Measurements from ENCODE around the gene FLAD1.

FLAD1 gene
- 28.2 to 95.0 (median 55.9) reads per million in 9 experiments for total RNA-seq

DNA sequence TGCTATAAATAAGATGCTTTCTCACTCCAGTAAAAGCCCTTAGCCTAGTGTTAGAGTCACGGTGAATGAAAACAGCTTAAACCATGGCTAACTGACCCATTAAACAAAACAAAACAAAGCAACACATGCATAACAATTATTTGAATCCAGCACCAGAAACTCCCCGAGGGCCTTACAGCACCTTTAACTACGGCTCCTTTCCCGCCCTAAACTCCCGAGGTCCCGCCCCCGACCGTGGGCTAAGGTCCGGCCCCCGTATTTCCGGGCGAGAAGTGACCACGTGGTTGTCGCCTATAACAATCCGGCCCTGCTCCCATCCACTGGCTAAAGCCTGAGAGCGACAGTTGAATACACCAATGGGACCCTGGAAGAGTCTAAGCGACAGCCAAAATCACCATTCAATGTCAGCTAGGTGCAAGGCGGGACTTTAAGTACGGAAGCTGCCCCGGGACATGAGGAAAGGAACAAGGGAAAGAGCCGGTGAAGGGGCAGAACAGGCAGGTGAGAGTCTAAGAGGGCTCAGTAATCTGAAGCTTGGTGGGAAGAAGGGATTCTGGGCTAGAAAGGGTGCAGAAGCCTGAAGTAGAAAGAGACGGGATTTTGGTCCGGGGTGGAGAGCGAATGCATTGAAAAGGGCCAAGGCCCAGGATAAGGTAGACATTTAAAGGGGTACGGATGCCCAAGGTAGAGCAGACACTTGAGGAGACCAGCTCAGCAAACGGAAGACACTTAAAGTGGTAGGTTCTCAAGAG, at the start of gene FLAD1:
Gene FLAD1, plus strand, starts transcription at position 448 of the 752 bp plus-strand sequence. CDS start 351 bp downstream, outside the sequence.
- ATAC-seq (replicated peaks) = peak; percentile 98
- H3K27ac Mint-ChIP-seq = no peak within 1 kb of the TSS
- H3K27me3 Mint-ChIP-seq = no peaks in the 10 kb centered on the region
- no peaks in the 10 kb centered on the region for H3K9me3 Mint-ChIP-seq
- no peak within 1 kb of the TSS for H3K4me3 Mint-ChIP-seq
- peaks cover 18% of the 10 kb centered on the region for H3K36me3 Mint-ChIP-seq (ENCODE audit: insufficient read depth)
- H3K4me1 Mint-ChIP-seq (ENCODE audit: low read depth in 2 of 2) = peaks cover 7 to 13% of the 10 kb centered on the region in 2 donors
- peak; percentile 94 for DNase-seq

DNA sequence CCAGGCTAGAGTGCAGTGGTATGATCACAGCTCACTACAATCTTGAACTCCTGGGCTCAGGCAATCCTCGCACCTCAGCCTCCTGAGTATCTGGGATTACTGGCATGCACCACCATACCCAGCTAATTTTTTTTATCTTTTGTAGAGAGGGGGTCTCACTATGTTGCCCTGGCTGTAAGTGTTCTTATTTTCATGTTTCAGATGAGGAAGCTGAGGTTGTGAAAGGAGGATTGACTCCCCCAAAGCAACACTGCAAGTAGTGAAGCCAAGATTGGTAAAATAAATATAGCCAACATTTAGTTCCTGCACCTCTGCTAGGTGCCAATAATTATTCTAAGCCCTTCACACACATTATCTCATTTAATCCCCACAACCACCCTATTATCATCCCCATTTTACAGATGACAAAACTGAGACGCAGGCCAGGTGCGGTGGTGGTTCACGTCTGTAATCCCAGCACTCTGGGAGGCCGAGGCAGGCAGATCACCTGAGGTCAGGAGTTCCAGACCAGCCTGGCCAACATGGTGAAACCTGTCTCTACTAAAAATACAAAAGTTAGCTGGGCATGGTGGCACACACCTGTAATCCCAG, 48.7 kb upstream of the FLAD1 start:
- DNase-seq = no peak
- Mint-ChIP-seq H3K27ac (peak overlapping the region in 1 of 2 donors; percentile 60), H3K4me3 (peak overlapping the region in 1 of 2 donors; percentile 91), H3K9me3 (no peaks in the 10 kb centered on the region), H3K36me3 (ENCODE audit: insufficient read depth) (peaks cover 39% of the 10 kb centered on the region), H3K4me1 (ENCODE audit: low read depth in 2 of 2) (peaks cover 29 to 30% of the 10 kb centered on the region in 2 donors), H3K27me3 (no peaks in the 10 kb centered on the region)
- ATAC-seq (replicated peaks) = no peak

DNA sequence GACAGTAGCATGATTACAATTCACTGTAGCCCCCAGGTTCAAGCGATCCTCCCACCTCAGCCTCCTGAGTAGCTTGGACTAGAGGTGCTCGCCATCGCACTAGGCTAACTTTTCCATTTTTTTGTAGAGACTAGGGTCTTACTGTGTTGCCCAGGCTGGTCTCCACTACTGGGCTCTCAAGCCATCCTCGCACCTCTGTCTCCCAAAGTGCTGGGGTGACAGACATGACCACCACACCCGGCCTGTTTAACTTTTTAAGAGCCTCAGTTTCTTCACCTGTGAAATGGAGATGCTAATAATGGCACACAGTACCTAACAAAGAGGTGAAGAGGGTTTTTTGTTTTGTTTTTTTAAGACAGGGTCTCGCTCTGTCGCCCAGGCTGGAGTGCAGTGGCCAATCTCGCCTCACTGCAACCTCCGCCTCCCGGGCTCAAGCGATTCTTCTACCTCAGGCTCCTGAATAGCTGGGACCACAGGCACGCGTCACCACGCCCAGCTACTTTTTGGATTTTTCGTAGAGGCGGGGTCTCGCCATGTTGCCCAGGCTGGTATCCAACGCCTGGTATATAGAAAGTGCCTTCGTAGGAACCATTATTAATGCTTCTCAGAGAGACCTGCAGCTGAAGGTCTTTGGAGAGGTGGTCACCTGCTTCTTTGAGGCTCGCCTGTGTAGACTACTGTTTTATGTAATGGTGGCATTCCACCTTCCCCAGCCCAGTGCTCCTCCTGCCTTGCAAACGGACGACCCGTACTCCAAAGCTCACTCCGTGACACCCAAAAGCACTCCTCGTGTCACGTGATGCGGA, 47.2 kb upstream of the FLAD1 start:
- H3K27me3 Mint-ChIP-seq = no peaks in the 10 kb centered on the region
- no peaks in the 10 kb centered on the region for H3K9me3 Mint-ChIP-seq
- peak overlapping the region; percentile 99 to 100 for H3K27ac Mint-ChIP-seq
- ATAC-seq (replicated peaks) (no peak), DNase-seq (no peak)
- peaks cover 45% of the 10 kb centered on the region for H3K36me3 Mint-ChIP-seq (ENCODE audit: insufficient read depth)
- H3K4me3 Mint-ChIP-seq = peak overlapping the region; percentile 91 to 94
- H3K4me1 Mint-ChIP-seq (ENCODE audit: low read depth in 2 of 2) = peaks cover 39 to 41% of the 10 kb centered on the region in 2 donors

DNA sequence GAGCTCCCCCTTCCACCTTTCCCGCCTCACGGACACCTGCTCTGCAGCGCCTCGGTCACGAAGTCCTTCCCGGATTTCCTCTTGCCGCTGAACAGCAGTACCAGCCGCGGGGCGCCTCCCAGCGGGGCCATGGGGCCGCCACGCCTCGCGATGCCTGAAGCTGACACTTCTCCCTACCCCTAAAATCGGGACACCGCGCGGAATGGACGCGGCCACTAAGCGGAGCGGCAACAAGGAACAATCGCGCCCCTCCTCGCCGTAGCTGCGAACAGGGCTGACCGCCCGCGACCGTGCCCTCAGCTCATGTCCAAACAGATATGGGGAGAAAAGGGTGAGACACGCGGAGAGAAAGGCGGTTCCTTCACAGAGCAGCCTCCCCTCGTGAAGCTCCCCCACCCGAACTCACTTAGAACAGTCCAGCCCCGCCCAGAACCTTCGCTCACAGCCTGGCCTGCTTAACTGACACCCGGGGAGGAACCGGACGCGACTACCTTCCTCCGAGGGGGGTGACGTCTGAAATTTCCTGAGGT, 46.5 kb upstream of the FLAD1 start, which contains the start of gene PMVK:
Gene PMVK, minus strand, starts transcription at position 165 of the 530 bp plus-strand sequence. Its CDS starts 34 bp downstream, at position 131.
- Mint-ChIP-seq H3K9me3 (no peaks in the 10 kb centered on the region), H3K4me3 (peak within 1 kb of the TSS; percentile 91 to 94), H3K36me3 (ENCODE audit: insufficient read depth) (peaks cover 43% of the 10 kb centered on the region), H3K4me1 (ENCODE audit: low read depth in 2 of 2) (peaks cover 45 to 46% of the 10 kb centered on the region in 2 donors), H3K27ac (peak within 1 kb of the TSS; percentile 99 to 100), H3K27me3 (no peaks in the 10 kb centered on the region)
- DNase-seq (peak; percentile 93 to 96 (median 94)), ATAC-seq (replicated peaks) (peak; percentile 79)

DNA sequence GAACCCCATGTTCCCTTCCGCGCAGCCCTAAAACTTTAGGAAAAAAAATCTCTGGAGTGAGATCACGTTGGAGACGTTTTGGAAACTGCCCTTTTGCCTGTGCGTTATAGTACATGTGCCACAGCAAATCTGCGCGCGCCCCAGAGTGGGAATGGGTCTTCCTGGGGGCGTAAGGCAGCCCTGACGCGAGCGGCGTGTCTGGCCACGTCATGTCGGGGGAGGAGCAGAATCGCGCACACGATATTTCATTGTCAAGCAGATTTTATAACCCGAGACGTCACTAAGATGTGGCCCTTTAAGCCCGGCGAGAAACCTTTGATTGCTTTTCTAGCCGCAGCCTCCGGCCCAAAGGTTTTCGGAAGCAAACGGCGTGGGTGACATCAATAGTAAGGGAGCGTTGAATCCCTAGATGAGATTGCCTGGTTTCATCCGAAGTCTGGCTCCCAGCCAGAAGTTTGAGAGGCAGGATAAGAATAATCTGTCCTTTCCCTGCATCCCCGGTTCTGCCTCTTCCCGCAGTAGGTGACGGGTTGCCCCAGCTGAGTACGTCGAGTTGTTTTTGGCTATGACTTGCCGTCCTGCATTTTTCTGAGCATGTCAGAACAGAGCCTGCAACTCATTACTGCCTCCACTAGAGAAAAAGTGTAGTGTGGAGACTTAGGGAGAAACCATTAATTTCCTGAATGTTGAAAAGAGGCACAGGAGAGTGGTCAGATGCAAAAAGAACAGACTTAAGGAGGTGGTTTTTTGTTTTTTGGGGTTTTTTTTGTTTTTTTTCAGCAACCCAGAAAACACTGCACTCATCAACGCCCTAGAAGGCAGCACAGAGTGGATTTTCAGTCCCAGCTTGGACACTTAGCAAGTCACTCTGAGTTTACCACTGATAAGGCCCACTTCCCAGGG, 45.8 kb upstream of the FLAD1 start:
- H3K27me3 Mint-ChIP-seq = no peaks in the 10 kb centered on the region
- ATAC-seq (replicated peaks) (peak; percentile 80), DNase-seq (peak; percentile 92 to 93 (median 93))
- H3K4me3 Mint-ChIP-seq = peak overlapping the region; percentile 91 to 94
- H3K27ac Mint-ChIP-seq = peak overlapping the region; percentile 99 to 100
- no peaks in the 10 kb centered on the region for H3K9me3 Mint-ChIP-seq
- peaks cover 48% of the 10 kb centered on the region for H3K36me3 Mint-ChIP-seq (ENCODE audit: insufficient read depth)
- H3K4me1 Mint-ChIP-seq (ENCODE audit: low read depth in 2 of 2) = peaks cover 49 to 51% of the 10 kb centered on the region in 2 donors

DNA sequence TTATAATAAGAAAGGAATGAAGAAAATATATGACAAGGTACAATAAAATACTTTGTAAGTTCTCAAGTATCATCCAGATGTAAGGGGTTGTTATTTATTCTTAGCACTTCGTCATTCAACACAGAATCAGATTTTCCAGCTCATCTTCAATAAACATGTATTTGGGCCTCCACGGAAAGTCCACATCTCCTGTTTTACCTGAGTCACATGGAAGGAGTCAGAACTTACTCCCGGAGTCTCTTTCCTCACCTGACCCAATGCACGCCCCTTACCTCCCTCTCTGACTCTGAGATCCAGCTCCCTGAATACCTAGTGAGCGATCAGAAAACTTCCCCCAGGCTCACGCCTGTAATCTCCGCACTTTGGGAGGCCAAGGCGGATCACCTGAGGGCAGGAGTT, 45.2 kb upstream of the FLAD1 start:
- peaks cover 56 to 57% of the 10 kb centered on the region in 2 donors for H3K4me1 Mint-ChIP-seq (ENCODE audit: low read depth in 2 of 2)
- H3K4me3 Mint-ChIP-seq = peak overlapping the region; percentile 91 to 94
- H3K9me3 Mint-ChIP-seq = no peaks in the 10 kb centered on the region
- ATAC-seq (replicated peaks) = no peak
- H3K27me3 Mint-ChIP-seq = no peaks in the 10 kb centered on the region
- no peak for DNase-seq
- H3K27ac Mint-ChIP-seq = peak overlapping the region; percentile 99 to 100
- H3K36me3 Mint-ChIP-seq (ENCODE audit: insufficient read depth) = peaks cover 54% of the 10 kb centered on the region

DNA sequence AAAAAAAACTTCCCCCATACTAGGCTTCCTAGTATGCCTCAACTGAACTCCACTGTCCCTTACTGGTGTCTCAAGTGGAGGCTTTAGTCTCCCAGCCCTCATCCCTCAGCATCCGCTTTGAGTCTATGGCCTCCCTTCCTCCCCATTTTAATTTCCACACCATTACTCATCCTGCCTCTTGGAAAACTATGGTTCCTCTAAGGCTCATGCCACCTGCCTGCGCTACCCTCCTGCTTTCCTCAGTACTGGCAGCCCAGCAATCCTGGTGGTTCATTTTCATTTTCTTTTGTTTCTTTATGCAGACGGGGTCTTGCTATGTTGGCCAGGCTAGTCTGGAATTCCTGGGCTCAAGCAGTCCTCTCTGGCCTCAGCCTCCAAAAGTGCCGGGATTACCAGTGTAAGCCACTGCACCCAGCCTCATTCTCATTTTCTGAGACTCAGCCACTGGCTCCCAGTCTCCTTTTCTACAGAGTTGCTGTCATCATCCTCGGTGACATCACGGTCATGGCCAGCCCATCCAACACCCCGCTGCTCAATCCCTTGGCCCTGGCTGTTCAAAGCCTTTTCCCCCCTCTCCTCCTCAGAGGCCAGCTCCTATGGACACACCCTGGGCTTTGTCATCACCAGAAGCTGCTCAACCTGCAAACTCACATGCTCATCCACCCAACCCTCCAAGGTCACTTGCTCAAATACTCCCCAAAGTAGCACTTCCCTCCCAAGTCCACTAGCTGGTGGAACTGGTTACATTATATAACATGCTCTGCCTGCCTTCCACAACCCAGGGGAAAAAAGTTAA, 44.3 kb upstream of the FLAD1 start:
- Mint-ChIP-seq H3K4me3 (peak overlapping the region; percentile 54 to 91), H3K4me1 (ENCODE audit: low read depth in 2 of 2) (peaks cover 61 to 63% of the 10 kb centered on the region in 2 donors), H3K36me3 (ENCODE audit: insufficient read depth) (peaks cover 62% of the 10 kb centered on the region), H3K27ac (peak overlapping the region; percentile 99 to 100), H3K9me3 (no peaks in the 10 kb centered on the region), H3K27me3 (no peaks in the 10 kb centered on the region)
- ATAC-seq (replicated peaks) (no peak), DNase-seq (no peak)

DNA sequence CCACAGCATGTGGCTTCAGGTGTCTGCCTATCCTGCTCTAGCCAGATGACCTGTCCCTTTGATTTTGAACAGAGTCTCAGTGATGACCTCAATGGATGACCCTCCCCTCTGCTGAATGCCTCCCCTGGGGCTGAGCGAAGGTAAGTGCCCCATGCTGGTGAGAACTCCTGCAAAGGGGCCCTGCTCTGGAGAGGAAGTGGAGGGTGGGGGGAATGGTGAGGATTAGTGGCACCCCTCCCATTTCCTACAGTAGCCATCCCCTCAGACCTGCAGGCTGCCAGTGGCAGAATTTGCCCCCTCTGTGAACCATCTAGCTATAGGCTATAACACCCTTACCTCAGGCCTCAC, 43.0 kb upstream of the FLAD1 start:
- Mint-ChIP-seq H3K27ac (peak overlapping the region; percentile 52 to 99), H3K4me1 (ENCODE audit: low read depth in 2 of 2) (peaks cover 64 to 71% of the 10 kb centered on the region in 2 donors), H3K9me3 (no peaks in the 10 kb centered on the region), H3K27me3 (no peaks in the 10 kb centered on the region), H3K4me3 (peak overlapping the region; percentile 34 to 70), H3K36me3 (ENCODE audit: insufficient read depth) (peaks cover 76% of the 10 kb centered on the region)
- DNase-seq = no peak
- no peak for ATAC-seq (replicated peaks)

DNA sequence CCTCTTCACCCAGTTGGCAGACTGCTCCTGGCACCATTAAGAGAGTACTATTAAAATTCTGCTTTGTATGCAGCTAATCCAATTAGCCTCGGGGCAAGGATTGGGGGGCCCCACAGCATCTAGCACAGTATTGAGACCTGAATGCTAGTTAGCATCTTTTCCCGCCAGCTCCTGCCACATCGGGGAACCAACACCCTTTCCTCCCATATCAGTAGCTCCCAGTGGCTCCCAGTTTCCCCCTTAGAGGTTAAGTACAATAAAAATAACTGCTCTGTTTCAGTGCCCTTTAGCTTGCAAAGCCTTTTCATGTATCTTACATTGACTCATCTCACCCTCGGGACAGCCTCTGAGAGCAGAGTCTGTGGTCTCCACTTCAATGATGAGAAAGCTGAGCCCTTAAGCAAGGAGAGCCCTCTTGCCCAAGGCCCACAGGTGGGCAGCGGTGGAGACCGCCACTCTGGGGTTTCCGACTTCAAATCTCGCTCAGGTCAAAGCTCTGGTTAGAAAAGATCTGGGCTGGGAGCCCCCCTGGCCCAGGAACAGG, 42.4 kb upstream of the FLAD1 start:
- H3K27ac Mint-ChIP-seq = peak overlapping the region; percentile 52 to 99
- H3K4me1 Mint-ChIP-seq (ENCODE audit: low read depth in 2 of 2) = peaks cover 63 to 68% of the 10 kb centered on the region in 2 donors
- H3K9me3 Mint-ChIP-seq = no peaks in the 10 kb centered on the region
- H3K36me3 Mint-ChIP-seq (ENCODE audit: insufficient read depth) = peaks cover 81% of the 10 kb centered on the region
- peak overlapping the region; percentile 34 to 70 for H3K4me3 Mint-ChIP-seq
- no peak for DNase-seq
- no peaks in the 10 kb centered on the region for H3K27me3 Mint-ChIP-seq
- ATAC-seq (replicated peaks) = no peak

DNA sequence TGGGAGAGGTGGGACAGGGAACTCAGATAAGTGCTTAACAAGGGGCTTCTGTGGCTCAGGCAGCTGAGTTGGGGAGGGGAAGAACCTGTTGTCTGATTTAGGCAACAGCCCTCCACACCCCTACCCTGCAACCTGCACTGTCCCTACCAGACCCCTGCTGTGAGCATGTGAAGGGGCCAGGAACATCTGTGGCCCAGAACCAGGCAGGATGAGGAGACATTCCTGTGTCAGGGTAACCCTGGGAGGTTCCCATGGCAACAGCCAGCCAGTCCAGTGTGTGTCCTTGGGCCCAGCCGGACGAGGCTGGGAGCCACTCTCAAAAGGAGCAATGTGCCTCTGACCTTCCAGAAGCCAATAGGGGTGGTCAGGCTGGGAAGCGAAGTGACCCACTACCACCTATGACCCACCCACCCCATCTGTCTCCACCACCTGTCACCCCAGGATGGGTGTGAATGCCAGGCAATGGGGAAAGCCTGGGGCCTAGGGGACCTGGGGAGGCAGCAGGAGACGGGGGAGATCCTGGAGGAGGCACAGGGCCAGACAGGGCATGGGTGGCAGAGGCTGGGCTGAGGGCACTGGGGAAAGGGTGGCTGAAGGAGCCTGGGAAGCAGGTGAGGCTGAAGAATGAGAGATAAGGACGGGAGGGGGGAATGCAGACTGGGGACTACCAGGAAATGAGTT, 41.7 kb upstream of the FLAD1 start:
- DNase-seq (no peak), ATAC-seq (replicated peaks) (no peak)
- Mint-ChIP-seq H3K4me3 (peak overlapping the region; percentile 34 to 70), H3K4me1 (ENCODE audit: low read depth in 2 of 2) (peaks cover 60 to 65% of the 10 kb centered on the region in 2 donors), H3K9me3 (no peaks in the 10 kb centered on the region), H3K27ac (peak overlapping the region; percentile 52 to 99), H3K36me3 (ENCODE audit: insufficient read depth) (peaks cover 83% of the 10 kb centered on the region), H3K27me3 (no peaks in the 10 kb centered on the region)

DNA sequence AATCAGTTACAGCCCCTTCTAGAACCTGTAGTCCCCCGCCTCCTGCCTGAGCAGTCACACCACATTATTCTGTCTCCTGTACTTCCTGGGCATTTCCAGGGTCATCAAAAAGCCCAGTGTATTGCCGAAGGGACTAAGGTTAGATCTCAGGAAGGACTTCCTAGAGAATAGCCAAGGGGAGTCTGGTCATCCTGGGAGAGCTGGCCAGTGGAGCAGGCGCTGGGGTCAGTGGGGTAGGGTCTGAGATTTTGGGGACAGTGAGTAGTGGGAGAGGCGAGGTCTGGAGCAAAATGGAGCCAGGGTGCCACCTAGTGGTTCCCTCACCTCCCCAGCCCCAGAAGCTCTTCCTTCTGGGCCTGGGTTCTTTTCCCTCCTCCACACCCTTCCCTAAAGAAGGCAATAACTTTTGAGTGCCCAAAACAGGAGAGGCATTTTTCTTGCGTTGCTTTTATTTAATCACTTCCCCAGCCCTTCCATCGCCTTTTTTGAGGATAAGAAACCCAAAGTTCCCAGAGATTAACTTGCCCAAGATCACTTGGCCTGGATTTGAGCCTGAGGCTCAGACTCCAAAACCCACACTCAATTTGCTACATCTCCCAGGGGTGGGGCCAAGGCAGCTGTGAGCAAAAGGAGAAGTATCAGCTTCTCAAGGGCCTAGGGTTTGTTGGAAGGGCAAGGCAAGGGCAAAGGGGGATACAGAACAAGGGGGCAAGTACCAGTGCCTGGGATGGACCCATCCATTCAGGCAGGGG, 39.3 kb upstream of the FLAD1 start:
- DNase-seq = peak in 1 of 3 experiments; percentile 17
- Mint-ChIP-seq H3K4me3 (peak overlapping the region; percentile 57 to 70), H3K36me3 (ENCODE audit: insufficient read depth) (peaks cover 91% of the 10 kb centered on the region), H3K9me3 (no peaks in the 10 kb centered on the region), H3K27ac (peak overlapping the region; percentile 95 to 99), H3K27me3 (no peaks in the 10 kb centered on the region), H3K4me1 (ENCODE audit: low read depth in 2 of 2) (peaks cover 44 to 57% of the 10 kb centered on the region in 2 donors)
- ATAC-seq (replicated peaks) = peak; percentile 29
